A673 (cell line): ENCODE results near the gene CD6. TPM values are rescaled to one million over a fixed set of nuclear protein-coding genes. Genes with fewer than 3 reads are reported as not detected.

ENCODE experiments used
- BruUV-seq: library from RNA; stranded (reverse); fragments of 400-500 nt; replicated peaks from 2 replicates; lab custom pipeline; 2021; lab: Mats Ljungman, UMichigan
- CTCF ChIA-PET: fragments of 300-600 bp; sonication (Branson Sonifier 250); formaldehyde crosslinking; loops from one replicate; lab custom pipeline; 2022; ENCODE audit warnings: antibody characterized with exemption; lab: Charles Lee
- POLR2A ChIA-PET: fragments of 300-600 bp; sonication (Branson Sonifier 250); formaldehyde crosslinking; loops from one replicate; lab custom pipeline; 2022; ENCODE audit warnings: antibody characterized with exemption; ENCODE audit not compliant: low non-redundant PET; lab: Charles Lee
- DNase-seq: peaks from one replicate; pipeline ENCODE4 v3.0.0-alpha.2; 2015; ENCODE audit warnings: low spot score
- H3K27ac ChIP-seq: fragments of 200-600 bp; sonication (generic); 2 replicates; pipeline ENCODE4 v1.5.1; 2016; ENCODE audit warnings: mixed run types, low read depth, mild to moderate bottlenecking, mixed read lengths, antibody characterized with exemption, low read length; ENCODE audit not compliant: poor library complexity, severe bottlenecking
- H3K27me3 ChIP-seq: fragments of 200-600 bp; sonication (generic); replicated peaks from 2 replicates; pipeline ENCODE4 v1.6.1; 2017; ENCODE audit warnings: mixed run types, low read depth, mild to moderate bottlenecking, mixed read lengths, antibody characterized with exemption, low read length; ENCODE audit not compliant: insufficient read depth, poor library complexity
- H3K36me3 ChIP-seq: fragments of 200-600 bp; sonication (generic); 2 replicates; pipeline ENCODE4 v1.6.1; 2016; ENCODE audit warnings: mixed run types, mild to moderate bottlenecking, mixed read lengths, antibody characterized with exemption, low read length; ENCODE audit not compliant: insufficient read depth, poor library complexity, severe bottlenecking
- H3K4me1 ChIP-seq: fragments of 200-600 bp; sonication (generic); 2 replicates; pipeline ENCODE4 v1.6.1; 2017; ENCODE audit warnings: mixed run types, mild to moderate bottlenecking, mixed read lengths, antibody characterized with exemption, low read length; ENCODE audit not compliant: insufficient read depth, poor library complexity, severe bottlenecking
- H3K4me3 ChIP-seq: fragments of 200-600 bp; sonication (generic); 2 replicates; pipeline ENCODE4 v1.5.1; 2016; ENCODE audit warnings: low read depth, mixed run types, mild to moderate bottlenecking, mixed read lengths, low read length; ENCODE audit not compliant: poor library complexity, severe bottlenecking
- H3K9me3 ChIP-seq: fragments of 200-600 bp; sonication (generic); 2 replicates; pipeline ENCODE4 v1.6.1; 2016; ENCODE audit warnings: mixed run types, low read depth, mild to moderate bottlenecking, mixed read lengths, antibody characterized with exemption, low read length; ENCODE audit not compliant: poor library complexity, severe bottlenecking
- EZH2 ChIP-seq: fragments of 200-600 bp; sonication (generic); IDR thresholded peaks from 2 replicates; pipeline ENCODE4 v1.6.1; 2017; ENCODE audit warnings: borderline replicate concordance, low read depth, mild to moderate bottlenecking, mixed read lengths, antibody characterized with exemption, low read length; ENCODE audit not compliant: poor library complexity, severe bottlenecking
- intact Hi-C: fragments of 100-400 bp; cut with micrococcal nuclease; formaldehyde crosslinking; loops from one replicate; pipeline ENCODE4 v1.10.0; 2022; ENCODE audit not compliant: unreplicated experiment
- total RNA-seq: library from RNA; stranded (reverse); gene quantifications from 2 replicates; pipeline ENCODE4 v1.2.3, GENCODE V29; 2021
- TF ChIP-seq, protein P1 (sequence below): fragments of 300-800, 200-600 bp; sonication (generic); conservative IDR thresholded peaks from 2 replicates; pipeline ENCODE4 v1.5.1; 2017; ENCODE audit warnings: low read depth, mild to moderate bottlenecking, antibody characterized with exemption, low read length, moderate library complexity, mixed read lengths

CD6 gene
- total RNA-seq, 1 experiment from 2014 or later: not detected

- CTCF ChIA-PET: no interaction called here
- Histone ChIP-seq H3K4me1 (no peaks in the 10 kb centered on the region), H3K27ac (no peak overlapping the region), H3K27me3 (no peaks in the 10 kb centered on the region), H3K9me3 (no peaks in the 10 kb centered on the region), H3K4me3 (no peak overlapping the region), H3K36me3 (no peaks in the 10 kb centered on the region)
- TF ChIP-seq, protein P1, sequence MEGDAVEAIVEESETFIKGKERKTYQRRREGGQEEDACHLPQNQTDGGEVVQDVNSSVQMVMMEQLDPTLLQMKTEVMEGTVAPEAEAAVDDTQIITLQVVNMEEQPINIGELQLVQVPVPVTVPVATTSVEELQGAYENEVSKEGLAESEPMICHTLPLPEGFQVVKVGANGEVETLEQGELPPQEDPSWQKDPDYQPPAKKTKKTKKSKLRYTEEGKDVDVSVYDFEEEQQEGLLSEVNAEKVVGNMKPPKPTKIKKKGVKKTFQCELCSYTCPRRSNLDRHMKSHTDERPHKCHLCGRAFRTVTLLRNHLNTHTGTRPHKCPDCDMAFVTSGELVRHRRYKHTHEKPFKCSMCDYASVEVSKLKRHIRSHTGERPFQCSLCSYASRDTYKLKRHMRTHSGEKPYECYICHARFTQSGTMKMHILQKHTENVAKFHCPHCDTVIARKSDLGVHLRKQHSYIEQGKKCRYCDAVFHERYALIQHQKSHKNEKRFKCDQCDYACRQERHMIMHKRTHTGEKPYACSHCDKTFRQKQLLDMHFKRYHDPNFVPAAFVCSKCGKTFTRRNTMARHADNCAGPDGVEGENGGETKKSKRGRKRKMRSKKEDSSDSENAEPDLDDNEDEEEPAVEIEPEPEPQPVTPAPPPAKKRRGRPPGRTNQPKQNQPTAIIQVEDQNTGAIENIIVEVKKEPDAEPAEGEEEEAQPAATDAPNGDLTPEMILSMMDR: no peak
- no peak for TF ChIP-seq EZH2
- no peak for DNase-seq
- no TSS peak for BruUV-seq
- intact Hi-C loops: no loop called here
- POLR2A ChIA-PET: no interaction called here
These were observed 21.5 kb upstream of the CD6 start for GRCh38 chr11:60950024-60950423.

GRCh38 chr11:60950933-60951605 lies 20.4 kb upstream of the CD6 start:
- intact Hi-C loops: no loop called here
- H3K4me3 ChIP-seq: no peak overlapping the region
- ChIA-PET CTCF (no interaction called here), POLR2A (interaction anchor here (0.6 kb wide), 1 partner anchor 77 kb away, joined by 4 read pairs; no protein-coding TSS in a partner anchor)
- BruUV-seq: no TSS peak
- no peaks in the 10 kb centered on the region for H3K4me1 ChIP-seq
- no peaks in the 10 kb centered on the region for H3K27me3 ChIP-seq
- TF ChIP-seq EZH2: no peak
- TF ChIP-seq, protein P1: no peak
- H3K27ac ChIP-seq: no peak overlapping the region
- no peak for DNase-seq
- H3K9me3 ChIP-seq: no peaks in the 10 kb centered on the region
- no peaks in the 10 kb centered on the region for H3K36me3 ChIP-seq

DNA sequence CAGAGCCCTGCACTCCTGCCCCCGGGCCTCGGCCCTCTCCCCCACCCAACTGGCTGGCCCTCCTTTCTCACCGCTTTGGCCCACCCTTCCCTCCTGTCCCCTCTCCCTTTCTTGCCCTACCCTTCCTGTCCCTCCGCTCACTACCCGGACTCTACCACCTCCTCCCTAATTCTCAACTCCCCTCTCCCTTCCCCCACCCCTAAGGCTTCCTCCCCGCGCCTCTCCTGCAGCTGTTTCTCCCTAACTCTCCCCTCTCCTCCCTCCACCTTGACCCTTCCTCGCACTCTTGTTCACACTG lies 19.9 kb upstream of the CD6 start:
- TF ChIP-seq, protein P1: no peak
- TF ChIP-seq EZH2: no peak
- ChIA-PET CTCF (no interaction called here), POLR2A (no interaction called here)
- no peak overlapping the region for H3K27ac ChIP-seq
- H3K9me3 ChIP-seq: no peaks in the 10 kb centered on the region
- intact Hi-C loops: no loop called here
- no peaks in the 10 kb centered on the region for H3K27me3 ChIP-seq
- no TSS peak for BruUV-seq
- no peaks in the 10 kb centered on the region for H3K4me1 ChIP-seq
- H3K36me3 ChIP-seq: no peaks in the 10 kb centered on the region
- no peak overlapping the region for H3K4me3 ChIP-seq
- no peak for DNase-seq
